ENCODE measurements around the gene SLC35F3.

- TF ChIP-seq POLR2A (IDR thresholded peaks at IDR 0.05; ENCODE audit: extremely low read depth, insufficient read length) (no peak), MYC (IDR thresholded peaks at IDR 0.05; ENCODE audit: low read depth, low read length) (no peak)
- TF ChIP-seq, protein P1, sequence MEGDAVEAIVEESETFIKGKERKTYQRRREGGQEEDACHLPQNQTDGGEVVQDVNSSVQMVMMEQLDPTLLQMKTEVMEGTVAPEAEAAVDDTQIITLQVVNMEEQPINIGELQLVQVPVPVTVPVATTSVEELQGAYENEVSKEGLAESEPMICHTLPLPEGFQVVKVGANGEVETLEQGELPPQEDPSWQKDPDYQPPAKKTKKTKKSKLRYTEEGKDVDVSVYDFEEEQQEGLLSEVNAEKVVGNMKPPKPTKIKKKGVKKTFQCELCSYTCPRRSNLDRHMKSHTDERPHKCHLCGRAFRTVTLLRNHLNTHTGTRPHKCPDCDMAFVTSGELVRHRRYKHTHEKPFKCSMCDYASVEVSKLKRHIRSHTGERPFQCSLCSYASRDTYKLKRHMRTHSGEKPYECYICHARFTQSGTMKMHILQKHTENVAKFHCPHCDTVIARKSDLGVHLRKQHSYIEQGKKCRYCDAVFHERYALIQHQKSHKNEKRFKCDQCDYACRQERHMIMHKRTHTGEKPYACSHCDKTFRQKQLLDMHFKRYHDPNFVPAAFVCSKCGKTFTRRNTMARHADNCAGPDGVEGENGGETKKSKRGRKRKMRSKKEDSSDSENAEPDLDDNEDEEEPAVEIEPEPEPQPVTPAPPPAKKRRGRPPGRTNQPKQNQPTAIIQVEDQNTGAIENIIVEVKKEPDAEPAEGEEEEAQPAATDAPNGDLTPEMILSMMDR (IDR thresholded peaks at IDR 0.05; ENCODE audit: low read depth, low read length), result no peak
- TF ChIP-seq, protein P2, sequence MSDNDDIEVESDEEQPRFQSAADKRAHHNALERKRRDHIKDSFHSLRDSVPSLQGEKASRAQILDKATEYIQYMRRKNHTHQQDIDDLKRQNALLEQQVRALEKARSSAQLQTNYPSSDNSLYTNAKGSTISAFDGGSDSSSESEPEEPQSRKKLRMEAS (IDR thresholded peaks at IDR 0.05; ENCODE audit: low read depth, low read length), result no peak
These were observed 391.1 kb downstream of the SLC35F3 start for GRCh38 chr1:234295626-234296025.

All from NB4 (cell line).